ENCODE measurements around the gene BCL2L2. TPM values are rescaled to one million over a fixed set of nuclear protein-coding genes. Genes with fewer than 3 reads are reported as not detected.

The BCL2L2 gene
- polyA plus RNA-seq, 1 donor (not counting 4 experiments of a cell fraction or from before 2014, with no cell fraction given), result 33.9 TPM

- DNase-seq (ENCODE audit: low read depth, low spot score) (no peak), FAIRE-seq (no peak)
- Histone ChIP-seq H3K9ac (ENCODE audit: control insufficient read depth, extremely low read depth, insufficient read depth, low read length) (no peak overlapping the region), H3K9me1 (ENCODE audit: control insufficient read depth, extremely low read depth, insufficient read depth, low read length) (no peaks in the 10 kb centered on the region), H4K20me1 (ENCODE audit: control insufficient read depth, extremely low read depth, insufficient read depth, low read length) (no peaks in the 10 kb centered on the region), H3K4me1 (ENCODE audit: control insufficient read depth, extremely low read depth, insufficient read depth, low read length) (peaks cover 19% of the 10 kb centered on the region), H3K27me3 (ENCODE audit: control insufficient read depth, extremely low read depth, insufficient read depth, low read length) (no peaks in the 10 kb centered on the region), H3K4me2 (ENCODE audit: control insufficient read depth, extremely low read depth, insufficient read depth, low read depth, low read length) (no peak overlapping the region), H3K27ac (ENCODE audit: control insufficient read depth, insufficient read depth, low read length) (no peak overlapping the region), H3K9me3 (ENCODE audit: control insufficient read depth, low read depth, low read length) (no peaks in the 10 kb centered on the region), H3K79me2 (ENCODE audit: control insufficient read depth, insufficient read depth, low read length) (peaks cover 23% of the 10 kb centered on the region), H2AFZ (ENCODE audit: control insufficient read depth, low read length) (no peak overlapping the region), H3K4me3 (ENCODE audit: control insufficient read depth in 2 of 3, extremely low read depth in 1 of 3, insufficient read depth in 2 of 3, low read depth in 1 of 3, low read length in 3 of 3) (no peak overlapping the region), H3K36me3 (ENCODE audit: control insufficient read depth in 2 of 2, extremely low read depth in 1 of 2, insufficient read depth in 2 of 2, low read length in 2 of 2) (peaks cover 17 to 22% of the 10 kb centered on the region in 2 experiments)
- TF ChIP-seq CTCF (optimal IDR thresholded peaks at IDR 0.05 in 1 of 3, IDR thresholded peaks at IDR 0.05 in 1 of 3, conservative IDR thresholded peaks at IDR 0.05 in 1 of 3; ENCODE audit: extremely low read depth in 1 of 3, insufficient read depth in 2 of 3, low read length in 3 of 3) (no peak), EZH2 (IDR thresholded peaks at IDR 0.05; ENCODE audit: low read length) (no peak)
- dilution Hi-C loops (cut with MboI; ENCODE audit: extremely low pct_ligation_motif_present, low sequenced_read_pairs), result no loop called here
Observed at GRCh38 chr14:23323838-23324454, 17.3 kb downstream of the BCL2L2 start.

DNA sequence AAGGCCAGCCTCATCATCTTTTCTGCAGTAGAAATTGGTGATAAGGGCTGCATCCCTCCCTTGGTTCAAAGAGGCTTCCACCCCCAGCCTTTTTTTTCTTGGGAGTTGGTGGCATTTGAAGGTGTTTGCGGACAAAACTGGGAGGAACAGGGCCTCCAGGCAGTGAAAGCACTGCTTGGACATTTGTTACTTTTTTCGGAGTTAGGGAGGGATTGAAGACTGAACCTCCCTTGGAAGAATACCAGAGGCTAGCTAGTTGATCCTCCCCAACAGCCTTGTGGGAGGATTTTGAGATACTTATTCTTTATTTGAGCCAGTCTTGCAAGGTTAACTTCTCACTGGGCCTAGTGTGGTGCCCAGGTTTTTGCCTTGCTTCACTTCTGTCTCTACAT lies 17.8 kb downstream of the BCL2L2 start:
- DNase-seq (ENCODE audit: low read depth, low spot score) (no peak), FAIRE-seq (no peak)
- Histone ChIP-seq H3K27ac (ENCODE audit: control insufficient read depth, insufficient read depth, low read length) (no peak overlapping the region), H3K4me2 (ENCODE audit: control insufficient read depth, extremely low read depth, insufficient read depth, low read depth, low read length) (no peak overlapping the region), H3K36me3 (ENCODE audit: control insufficient read depth in 2 of 2, extremely low read depth in 1 of 2, insufficient read depth in 2 of 2, low read length in 2 of 2) (peaks cover 17 to 18% of the 10 kb centered on the region in 2 experiments), H3K9me1 (ENCODE audit: control insufficient read depth, extremely low read depth, insufficient read depth, low read length) (no peaks in the 10 kb centered on the region), H2AFZ (ENCODE audit: control insufficient read depth, low read length) (no peak overlapping the region), H4K20me1 (ENCODE audit: control insufficient read depth, extremely low read depth, insufficient read depth, low read length) (no peaks in the 10 kb centered on the region), H3K4me3 (ENCODE audit: control insufficient read depth in 2 of 3, extremely low read depth in 1 of 3, insufficient read depth in 2 of 3, low read depth in 1 of 3, low read length in 3 of 3) (no peak overlapping the region), H3K4me1 (ENCODE audit: control insufficient read depth, extremely low read depth, insufficient read depth, low read length) (peaks cover 19% of the 10 kb centered on the region), H3K9me3 (ENCODE audit: control insufficient read depth, low read depth, low read length) (no peaks in the 10 kb centered on the region), H3K27me3 (ENCODE audit: control insufficient read depth, extremely low read depth, insufficient read depth, low read length) (no peaks in the 10 kb centered on the region), H3K79me2 (ENCODE audit: control insufficient read depth, insufficient read depth, low read length) (peaks cover 23% of the 10 kb centered on the region), H3K9ac (ENCODE audit: control insufficient read depth, extremely low read depth, insufficient read depth, low read length) (no peak overlapping the region)
- TF ChIP-seq CTCF (optimal IDR thresholded peaks at IDR 0.05 in 1 of 3, IDR thresholded peaks at IDR 0.05 in 1 of 3, conservative IDR thresholded peaks at IDR 0.05 in 1 of 3; ENCODE audit: extremely low read depth in 1 of 3, insufficient read depth in 2 of 3, low read length in 3 of 3) (no peak), EZH2 (IDR thresholded peaks at IDR 0.05; ENCODE audit: low read length) (no peak)
- dilution Hi-C loops (cut with MboI; ENCODE audit: extremely low pct_ligation_motif_present, low sequenced_read_pairs), result no loop called here

Measured in keratinocyte (primary cell).